ENCODE measurements around the gene CAPZA1.

The CAPZA1 gene

DNA sequence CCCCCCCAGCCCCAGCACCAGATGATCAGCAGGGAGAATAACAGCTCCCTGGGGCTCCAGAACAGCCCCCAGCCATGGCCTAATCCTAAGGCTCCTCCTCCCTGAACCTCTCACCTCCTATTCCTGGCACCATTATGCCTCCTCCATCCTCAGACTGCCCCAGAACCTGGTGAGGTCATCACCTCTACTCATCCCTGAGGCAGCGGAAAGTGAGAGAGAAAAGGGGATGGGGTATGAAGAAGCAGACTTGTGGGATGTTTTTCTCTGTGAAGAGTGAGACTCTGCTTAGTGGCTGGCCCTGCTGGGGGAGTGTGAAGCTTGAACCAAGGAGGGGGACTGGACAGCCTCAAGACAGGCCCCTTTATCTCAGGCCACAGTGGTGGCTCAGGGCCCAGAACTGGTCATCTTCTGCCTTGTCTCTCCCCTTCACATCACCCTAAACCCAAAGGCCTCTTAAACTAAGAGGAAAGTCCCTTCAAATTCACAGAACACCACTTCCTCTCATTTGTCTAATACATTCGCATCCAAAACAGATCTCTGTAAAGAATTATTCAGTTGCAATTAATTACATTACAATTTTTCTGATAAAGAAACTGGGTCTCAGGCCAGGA, 97.7 kb downstream of the CAPZA1 start:
- DNase-seq, result no peak

DNA sequence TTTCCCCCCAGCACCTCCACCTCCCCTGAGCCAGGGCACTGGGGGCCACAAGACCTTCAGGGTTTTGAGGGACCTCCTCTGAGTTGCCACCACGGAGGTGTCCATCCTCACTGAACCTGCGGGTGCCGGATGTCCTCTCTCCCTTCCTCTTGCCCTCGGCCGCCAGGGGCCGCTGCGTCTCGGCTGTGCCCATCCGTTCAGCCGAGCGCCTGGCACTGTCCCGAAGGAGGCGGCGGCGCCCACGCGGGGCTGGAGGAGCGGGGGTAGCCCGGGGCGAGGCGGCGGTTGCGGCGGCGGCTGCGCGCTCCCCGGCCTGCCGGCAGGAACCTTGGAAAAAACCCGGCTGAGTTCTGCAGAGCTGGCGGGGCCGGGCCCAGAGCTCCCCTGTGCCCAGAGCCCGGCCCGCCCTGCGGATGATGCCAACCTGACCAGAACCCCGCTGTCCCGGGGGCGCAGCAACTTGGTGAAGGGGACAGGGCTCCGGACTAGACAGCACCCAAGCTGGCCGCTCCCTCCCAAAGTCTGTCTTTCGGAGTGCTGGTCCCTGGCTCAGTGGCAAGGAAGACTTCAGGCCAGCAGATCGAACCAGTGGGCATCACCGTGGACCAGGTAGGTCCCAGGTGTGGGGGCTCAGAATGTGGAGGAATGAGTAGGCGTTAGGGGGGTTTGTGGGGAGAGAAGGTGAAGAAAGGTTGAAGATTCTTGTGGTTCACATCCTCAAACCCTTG, 99.2 kb downstream of the CAPZA1 start:
- DNase-seq, result peak; percentile 74

DNA sequence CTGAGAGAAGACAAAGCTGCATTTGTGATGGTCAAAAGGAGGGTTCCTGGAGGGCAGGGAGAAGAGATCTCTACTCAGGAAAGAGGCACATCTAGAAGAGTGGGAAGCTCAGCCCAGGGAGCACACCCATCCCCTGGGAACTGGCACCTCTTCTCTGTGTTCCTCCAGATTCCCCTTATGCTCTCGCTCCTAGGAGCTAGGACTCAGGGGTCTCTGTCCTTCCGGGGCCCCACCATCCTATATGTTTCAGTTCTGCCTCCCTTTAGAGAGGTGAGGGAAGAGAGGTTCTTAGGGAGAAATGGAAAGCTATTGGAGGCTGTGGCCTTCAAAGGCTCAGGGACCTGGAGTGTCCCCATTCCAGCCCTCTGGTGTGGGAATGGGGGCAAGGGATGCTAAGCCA, 100.1 kb downstream of the CAPZA1 start:
- DNase-seq, result no peak

DNA sequence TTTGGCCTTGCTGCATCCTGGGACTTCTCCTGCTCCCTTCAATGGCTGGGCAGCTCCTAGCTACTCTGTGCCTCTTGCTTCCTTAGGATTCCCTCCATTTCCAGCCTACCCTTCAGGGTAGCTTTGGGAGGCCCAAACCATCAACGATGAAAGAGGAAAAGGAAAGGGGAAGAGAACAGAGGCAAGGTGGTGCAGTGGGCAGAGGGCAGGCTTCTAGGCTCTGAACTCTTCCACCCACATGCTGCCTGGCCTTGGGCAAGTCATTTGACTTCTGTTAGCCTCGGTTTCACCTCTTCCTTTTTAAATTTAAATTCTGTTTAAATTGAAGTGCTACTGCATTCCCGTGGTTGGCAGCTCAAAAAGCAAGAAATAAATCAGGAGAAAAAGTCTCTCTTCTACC, 101.2 kb downstream of the CAPZA1 start:
- no peak for DNase-seq
